ENCODE data around the gene ARID5B. TPM values are rescaled to one million over a fixed set of nuclear protein-coding genes. Genes with fewer than 3 reads are reported as not detected.

ARID5B gene
- total RNA-seq, 1 donor from 2014 or later: 13.7 TPM

- no peak for DNase-seq
- intact Hi-C loops (cut with micrococcal nuclease): loop anchor here (10.0 kb wide), 1 partner anchor 999 kb away; the partner anchor contains the start of gene RHOBTB1
- Histone ChIP-seq H3K9me3 (replicated peaks) (no peaks in the 10 kb centered on the region), H3K36me3 (peaks cover 3% of the 10 kb centered on the region), H3K4me1 (peaks cover 24% of the 10 kb centered on the region), H3K27ac (replicated peaks) (peak overlapping the region; percentile 70), H3K4me3 (peak overlapping the region; percentile 36), H3K27me3 (ENCODE audit: low read depth) (no peaks in the 10 kb centered on the region)
- peak; percentile 35 for TF ChIP-seq CTCF (IDR thresholded peaks at IDR 0.05; ENCODE audit: borderline replicate concordance)
Observed at GRCh38 chr10:61943674-61944378, 42.3 kb downstream of the ARID5B start.

GRCh38 chr10:61944410-61945147, 43.1 kb downstream of the ARID5B start:
- H3K36me3 ChIP-seq: peaks cover 9% of the 10 kb centered on the region
- no peak overlapping the region for H3K27ac ChIP-seq (replicated peaks)
- no peak overlapping the region for H3K4me3 ChIP-seq
- no peaks in the 10 kb centered on the region for H3K9me3 ChIP-seq (replicated peaks)
- peaks cover 19% of the 10 kb centered on the region for H3K4me1 ChIP-seq
- no peak for TF ChIP-seq CTCF (IDR thresholded peaks at IDR 0.05; ENCODE audit: borderline replicate concordance)
- intact Hi-C loops (cut with micrococcal nuclease): loop anchor here (10.0 kb wide), 1 partner anchor 1000 kb away; the partner anchor contains the start of gene RHOBTB1
- no peak for DNase-seq
- H3K27me3 ChIP-seq (ENCODE audit: low read depth): no peaks in the 10 kb centered on the region

- Histone ChIP-seq H3K36me3 (peaks cover 8% of the 10 kb centered on the region), H3K27me3 (ENCODE audit: low read depth) (no peaks in the 10 kb centered on the region), H3K4me1 (no peaks in the 10 kb centered on the region), H3K27ac (replicated peaks) (no peak overlapping the region), H3K9me3 (replicated peaks) (no peaks in the 10 kb centered on the region), H3K4me3 (no peak overlapping the region)
- TF ChIP-seq CTCF (IDR thresholded peaks at IDR 0.05; ENCODE audit: borderline replicate concordance): no peak
- DNase-seq: no peak
- intact Hi-C loops (cut with micrococcal nuclease): loop anchor here (10.0 kb wide), 1 partner anchor 1005 kb away; the partner anchor contains the start of gene RHOBTB1
Observed at GRCh38 chr10:61949687-61950086, 48.2 kb downstream of the ARID5B start.

GRCh38 chr10:61950449-61951143, 49.1 kb downstream of the ARID5B start:
- Histone ChIP-seq H3K36me3 (peaks cover 8% of the 10 kb centered on the region), H3K9me3 (replicated peaks) (no peaks in the 10 kb centered on the region), H3K4me1 (no peaks in the 10 kb centered on the region), H3K27me3 (ENCODE audit: low read depth) (no peaks in the 10 kb centered on the region), H3K4me3 (no peak overlapping the region), H3K27ac (replicated peaks) (no peak overlapping the region)
- TF ChIP-seq CTCF (IDR thresholded peaks at IDR 0.05; ENCODE audit: borderline replicate concordance): no peak
- intact Hi-C loops (cut with micrococcal nuclease): no loop called here
- DNase-seq: no peak

- Histone ChIP-seq H3K4me1 (no peaks in the 10 kb centered on the region), H3K36me3 (peaks cover 8% of the 10 kb centered on the region), H3K4me3 (no peak overlapping the region), H3K27ac (replicated peaks) (no peak overlapping the region), H3K27me3 (ENCODE audit: low read depth) (no peaks in the 10 kb centered on the region), H3K9me3 (replicated peaks) (no peaks in the 10 kb centered on the region)
- intact Hi-C loops (cut with micrococcal nuclease): no loop called here
- no peak for TF ChIP-seq CTCF (IDR thresholded peaks at IDR 0.05; ENCODE audit: borderline replicate concordance)
- no peak for DNase-seq
Observed at GRCh38 chr10:61951144-61951483, 49.6 kb downstream of the ARID5B start.

Data from left ventricle myocardium inferior (tissue), 1 donor.